Hair follicle dermal papilla cell (primary cell): ENCODE measurements around the gene OR6C76. TPM values are rescaled to one million over a fixed set of nuclear protein-coding genes. Genes with fewer than 3 reads are reported as not detected.

Experiments used
- total RNA-seq: library from RNA; depleted of rRNA; stranded (reverse); fragments of >200 nt; gene quantifications from 2 replicates; pipeline ENCODE4 v1.2.3, GENCODE V29; 2012

OR6C76 gene
- not detected in 2 replicates for total RNA-seq

GRCh38 chr12:55425954-55426353, at the start of gene OR6C76:
TSS of gene OR6C76 (plus strand) at chr12:55426254. CDS start at chr12:55426254, 0 bp downstream.

GRCh38 chr12:55400229-55400628, 25.8 kb upstream of the OR6C76 start, which contains the start of gene OR6C65:
TSS of gene OR6C65 (plus strand) at chr12:55400529. CDS start at chr12:55400529, 0 bp downstream.

GRCh38 chr12:55443776-55444175, 17.7 kb downstream of the OR6C76 start, which contains the start of gene OR6C2:
TSS of gene OR6C2 (plus strand) at chr12:55444076. CDS start at chr12:55452214, 8,138 bp downstream.

GRCh38 chr12:55470088-55470829, 44.2 kb downstream of the OR6C76 start, which contains the start of gene OR6C70:
TSS of gene OR6C70 (minus strand) at chr12:55470138. CDS start at chr12:55470138, 0 bp downstream.

Other genes starting within 250 kb of the OR6C76 start
- not detected in 2 replicates for gene OR10A7, start 205.2 kb upstream of the OR6C76 start, total RNA-seq
- gene OR6C74, start 181.6 kb upstream of the OR6C76 start, total RNA-seq = not detected in 2 replicates
- not detected in 2 replicates for gene OR6C6, start 129.7 kb upstream of the OR6C76 start, total RNA-seq
- not detected in 2 replicates for gene OR6C1, start 111.9 kb upstream of the OR6C76 start, total RNA-seq
- gene OR6C3, start 95.5 kb upstream of the OR6C76 start, total RNA-seq = not detected in 2 replicates
- not detected in 2 replicates for gene OR6C75, start 63.3 kb upstream of the OR6C76 start, total RNA-seq
- gene OR6C65, start 25.7 kb upstream of the OR6C76 start, total RNA-seq = not detected in 2 replicates
- not detected in 2 replicates for gene OR6C2, start 17.8 kb downstream of the OR6C76 start, total RNA-seq
- not detected in 2 replicates for gene OR6C70, start 43.9 kb downstream of the OR6C76 start, total RNA-seq
- gene OR6C68, start 66.1 kb downstream of the OR6C76 start, total RNA-seq = not detected in 2 replicates
- not detected in 2 replicates for gene OR6C4, start 123.3 kb downstream of the OR6C76 start, total RNA-seq
- not detected in 2 replicates for gene OR2AP1, start 146.2 kb downstream of the OR6C76 start, total RNA-seq
- not detected in 2 replicates for gene OR10P1, start 210.6 kb downstream of the OR6C76 start, total RNA-seq